Iris pigment epithelial cell (primary cell): ENCODE data around the gene ANKRD36B.
"Not testable (repeated sequence)": the region's sequence is repeated elsewhere in the genome, so short reads cannot be mapped to it uniquely, and the experiment has no call there.

Experiments
- DNase-seq: peaks from one replicate; pipeline ENCODE4 v3.0.0-alpha.2; 2011; ENCODE audit warnings: low read depth

The ANKRD36B gene

DNA sequence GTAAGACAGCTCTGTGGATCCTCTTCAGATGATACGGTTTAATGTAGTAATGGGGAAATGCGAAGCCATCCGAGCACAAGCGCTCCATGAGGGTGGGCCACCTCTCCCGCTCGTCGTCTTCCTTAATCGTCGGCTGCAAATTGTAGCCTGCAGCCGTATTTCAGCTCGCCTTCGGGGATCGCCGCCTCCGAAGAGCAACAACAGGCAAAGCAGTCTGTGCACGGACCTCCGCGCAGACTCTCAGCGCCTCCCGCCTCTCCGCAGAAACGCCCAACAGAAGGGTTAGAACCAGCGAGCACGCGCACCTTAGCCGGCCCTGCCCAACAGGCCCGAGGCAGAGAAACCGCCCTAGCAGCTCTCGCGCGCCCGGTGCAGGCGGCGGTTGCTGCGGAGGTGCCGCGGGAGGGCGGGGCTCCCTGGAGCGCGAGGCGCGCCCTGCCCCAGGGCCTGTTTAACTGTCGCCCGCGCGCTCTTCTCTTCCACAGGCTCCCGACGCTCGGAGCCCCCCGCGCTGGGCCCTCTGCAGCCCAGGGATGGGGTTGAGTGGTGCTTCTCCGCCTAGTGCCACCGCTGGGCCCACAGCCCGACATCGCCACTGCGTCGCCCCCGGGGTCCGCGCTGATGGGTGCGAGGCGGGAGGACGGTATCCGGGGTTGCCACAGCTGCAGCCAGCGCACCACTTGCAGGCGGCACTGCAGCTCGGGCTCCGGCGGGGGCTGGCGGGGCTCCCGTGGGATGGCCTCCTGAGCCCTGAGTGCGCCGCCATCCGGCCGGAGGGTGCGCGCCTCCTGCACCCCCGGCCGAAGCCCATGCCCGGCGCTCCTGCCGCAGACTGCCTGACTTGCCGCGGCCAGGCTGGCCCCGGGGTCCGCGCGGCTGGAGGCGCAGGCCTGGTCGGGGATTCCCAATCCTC, at the start of gene ANKRD36B:
Gene ANKRD36B (minus strand): TSS at position 280 of the 913 bp plus-strand sequence. CDS start 192 bp downstream, at position 88.
- DNase-seq, result peak; percentile 77

GRCh38 chr2:97626049-97626430, 36.4 kb upstream of the ANKRD36B start:
- DNase-seq, result not testable (repeated sequence)

DNA sequence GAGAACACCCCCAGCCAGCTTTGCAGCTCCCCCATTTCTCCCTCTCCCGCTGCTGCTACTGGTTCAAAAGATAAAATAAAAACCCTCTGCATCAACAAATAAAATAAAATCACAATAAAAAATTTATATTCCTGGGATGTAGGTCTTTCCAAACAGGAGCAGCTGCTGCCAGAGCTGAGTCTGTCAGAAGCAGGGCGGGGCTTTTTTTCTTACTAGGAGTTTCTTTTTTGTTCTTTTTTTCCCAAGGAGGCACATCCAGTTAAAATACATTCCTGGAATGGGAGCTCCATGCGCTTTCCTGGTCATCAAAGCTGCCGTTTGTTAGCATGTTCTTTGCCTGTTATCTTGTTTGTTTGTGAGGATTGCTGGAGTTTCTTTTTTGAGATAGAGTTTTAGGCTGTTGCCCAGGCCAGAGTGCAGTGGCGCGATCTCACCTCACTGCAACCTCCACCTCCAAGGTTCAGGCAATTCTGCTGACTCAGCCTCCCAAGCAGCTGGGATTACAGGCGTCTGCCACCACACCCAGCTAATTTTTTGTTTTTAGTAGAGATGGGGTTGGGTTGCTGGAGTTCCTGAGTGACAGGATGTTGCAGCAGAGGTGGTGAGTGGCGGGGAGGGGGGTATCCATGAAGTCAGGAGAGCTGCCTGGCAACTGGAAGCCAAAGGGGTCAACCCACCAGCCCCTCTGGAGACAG, 35.8 kb upstream of the ANKRD36B start:
- DNase-seq, result not testable (repeated sequence)

DNA sequence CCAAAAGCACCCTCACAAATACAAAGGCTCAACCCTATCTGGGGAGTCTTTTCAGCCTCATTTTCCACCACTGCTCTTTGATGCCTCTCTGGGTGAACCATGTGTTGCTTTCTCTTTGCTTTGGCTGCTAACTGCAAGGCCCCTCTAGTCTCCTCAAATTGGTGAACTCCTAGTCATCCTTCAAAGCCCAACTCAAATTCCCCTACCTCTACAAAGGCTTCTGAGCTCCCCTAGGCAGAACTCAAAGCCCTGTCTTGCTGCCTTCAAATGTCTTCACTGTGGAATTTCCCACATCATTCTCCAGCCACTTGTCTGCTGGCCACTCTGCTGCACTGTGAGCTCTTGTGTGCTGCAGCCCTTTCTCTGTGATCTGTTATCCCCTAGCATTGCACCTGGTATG, 33.3 kb upstream of the ANKRD36B start:
- DNase-seq, result not testable (repeated sequence)

- DNase-seq, result not testable (repeated sequence)
Measured at GRCh38 chr2:97620492-97620891, 30.8 kb upstream of the ANKRD36B start.

GRCh38 chr2:97618939-97619827, 29.5 kb upstream of the ANKRD36B start:
- DNase-seq, result peak; percentile 10

DNA sequence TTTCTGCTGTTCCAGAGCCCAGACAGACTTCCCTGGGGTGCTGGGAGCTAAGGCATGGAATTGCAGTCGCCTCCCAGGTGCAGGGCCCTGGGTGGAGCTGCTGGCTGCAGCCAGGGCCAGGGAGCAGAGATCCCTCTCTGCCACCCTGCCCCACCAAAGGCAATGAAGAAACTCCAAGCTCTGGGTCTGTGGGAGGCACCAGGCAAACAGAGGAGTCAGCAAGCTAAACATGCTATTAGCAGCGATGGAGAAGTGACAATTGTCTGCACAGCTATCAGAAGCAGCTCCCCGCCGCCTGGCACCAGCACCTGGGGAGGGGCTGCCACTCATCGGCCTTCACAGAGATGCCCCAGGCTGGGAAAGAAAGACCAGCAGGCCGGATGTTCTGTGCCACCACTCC, 28.2 kb upstream of the ANKRD36B start:
- DNase-seq, result no peak

- not testable (repeated sequence) for DNase-seq
Measured at GRCh38 chr2:97615746-97616145, 26.1 kb upstream of the ANKRD36B start.

DNA sequence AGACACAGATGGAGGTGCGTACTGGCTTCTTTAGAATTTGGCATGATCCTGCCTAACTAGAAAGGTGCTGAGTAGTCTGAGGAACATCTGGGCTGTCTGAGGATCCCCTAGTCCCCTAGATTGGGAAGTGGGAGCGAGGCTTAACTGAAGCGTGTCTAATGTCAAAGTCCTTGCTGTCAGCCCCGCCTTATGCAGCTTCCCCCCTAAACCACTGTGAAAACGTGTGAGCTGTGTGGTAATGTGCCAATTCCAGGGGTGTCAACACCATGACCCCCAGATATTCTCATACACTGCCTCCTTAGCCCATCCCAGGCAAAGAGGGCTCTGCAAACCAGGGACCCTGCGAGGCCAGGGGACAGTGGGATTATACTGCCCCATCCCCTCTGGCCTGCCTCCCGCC, 22.2 kb upstream of the ANKRD36B start:
- not testable (repeated sequence) for DNase-seq

GRCh38 chr2:97608745-97609144, 19.1 kb upstream of the ANKRD36B start:
- DNase-seq, result not testable (repeated sequence)

- not testable (repeated sequence) for DNase-seq
Measured at GRCh38 chr2:97605524-97606339, 16.1 kb upstream of the ANKRD36B start.

DNA sequence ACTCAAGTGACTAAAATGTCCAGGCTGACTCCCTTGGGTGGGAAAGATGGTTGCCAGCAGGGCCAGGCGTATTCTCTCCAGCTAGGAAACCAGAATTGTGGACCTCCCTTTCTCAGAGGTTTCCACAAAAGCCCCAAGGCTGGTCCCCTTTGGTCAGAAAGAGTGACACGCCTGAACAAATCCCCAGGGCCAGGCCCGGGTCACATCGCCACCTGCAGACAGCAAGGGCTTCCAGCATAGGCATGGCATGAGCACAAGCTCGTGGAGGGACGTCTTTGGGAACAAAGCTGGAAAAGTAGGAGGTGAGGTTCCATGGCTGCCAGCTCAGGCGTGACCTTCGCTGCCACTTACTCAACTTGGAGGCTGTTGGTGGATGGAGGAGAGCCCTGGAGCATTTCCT, 15.4 kb upstream of the ANKRD36B start:
- not testable (repeated sequence) for DNase-seq

GRCh38 chr2:97601537-97601936, 11.9 kb upstream of the ANKRD36B start:
- DNase-seq, result not testable (repeated sequence)

GRCh38 chr2:97596180-97596579, 6.5 kb upstream of the ANKRD36B start:
- not testable (repeated sequence) for DNase-seq

- not testable (repeated sequence) for DNase-seq
Measured at GRCh38 chr2:97593520-97593919, 3.8 kb upstream of the ANKRD36B start.

DNA sequence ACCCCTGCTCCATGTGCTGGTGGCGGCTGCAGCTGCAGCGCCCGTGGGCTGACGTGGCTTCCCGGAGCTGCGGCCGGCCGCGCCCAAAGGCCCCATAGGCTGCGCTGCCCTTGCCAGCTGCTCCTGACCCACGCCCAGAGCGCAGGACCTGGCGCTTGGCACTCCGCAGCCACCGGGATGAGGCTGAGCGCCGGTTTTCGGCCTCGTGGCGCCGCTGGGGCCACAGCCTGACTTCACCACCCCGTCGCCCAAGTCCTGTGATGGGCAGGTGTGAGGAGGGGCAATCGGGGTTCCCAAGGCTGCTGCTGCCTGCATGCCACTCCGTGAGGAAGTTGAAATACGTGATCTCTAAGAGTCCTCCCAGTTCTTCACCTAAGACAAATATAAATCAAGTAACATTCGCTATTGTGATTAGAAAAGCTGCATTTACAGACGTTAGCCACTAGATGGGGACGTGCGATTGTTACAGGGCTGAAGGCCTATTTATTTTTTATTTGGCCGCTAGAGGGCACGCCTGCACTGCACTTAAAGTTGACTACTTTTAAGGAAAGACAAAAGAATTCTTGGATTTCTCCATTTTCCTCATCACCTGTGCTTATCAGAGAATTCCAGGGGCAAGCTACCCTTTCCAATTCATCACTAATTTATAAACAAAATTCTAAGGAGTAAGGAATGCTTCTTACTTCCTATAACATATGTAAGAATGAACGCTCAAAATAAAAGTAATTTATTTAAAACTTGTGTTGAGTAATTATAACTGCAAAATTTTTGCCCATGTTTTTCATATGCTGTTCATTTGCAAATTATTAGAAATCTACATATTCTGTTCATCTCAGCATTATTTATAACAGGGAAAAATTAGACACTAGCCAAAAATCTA, 1.1 kb upstream of the ANKRD36B start:
- peak; percentile 75 for DNase-seq

DNA sequence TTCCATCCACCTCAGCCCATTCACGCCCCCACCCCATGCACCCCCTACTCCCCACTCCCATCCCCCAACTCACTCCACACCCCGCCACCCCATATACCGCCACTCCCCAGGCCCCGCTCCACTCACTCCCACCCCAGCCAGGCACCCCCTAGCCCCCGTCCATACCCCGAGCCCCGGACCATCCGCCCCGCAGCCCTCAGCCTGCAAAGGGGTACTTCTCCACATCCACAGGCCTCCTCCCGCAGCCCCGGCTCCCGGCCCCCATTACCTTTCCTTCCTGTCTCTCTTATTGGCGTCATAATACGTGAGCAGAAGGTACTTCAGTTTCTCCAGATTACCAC, 450 bp downstream of the ANKRD36B start:
- not testable (repeated sequence) for DNase-seq

DNA sequence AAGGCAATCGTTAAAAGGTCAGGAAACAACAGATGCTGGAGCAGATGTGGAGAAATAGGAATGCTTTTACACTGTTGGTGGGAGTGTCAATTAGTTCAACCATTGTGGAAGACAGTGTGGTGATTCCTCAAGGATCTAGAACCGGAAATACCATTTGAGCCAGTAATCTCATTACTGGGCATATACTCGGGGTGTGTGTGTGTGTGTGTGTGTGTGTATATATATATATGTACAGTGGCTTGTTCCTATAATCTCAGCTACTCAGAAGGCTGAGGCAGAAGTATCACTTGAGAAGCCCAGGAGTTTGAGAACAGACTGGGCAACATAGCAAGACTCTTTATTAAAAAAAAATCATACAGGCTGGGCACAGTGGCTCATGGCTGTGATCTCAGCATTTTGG, 24.0 kb downstream of the ANKRD36B start:
- not testable (repeated sequence) for DNase-seq

DNA sequence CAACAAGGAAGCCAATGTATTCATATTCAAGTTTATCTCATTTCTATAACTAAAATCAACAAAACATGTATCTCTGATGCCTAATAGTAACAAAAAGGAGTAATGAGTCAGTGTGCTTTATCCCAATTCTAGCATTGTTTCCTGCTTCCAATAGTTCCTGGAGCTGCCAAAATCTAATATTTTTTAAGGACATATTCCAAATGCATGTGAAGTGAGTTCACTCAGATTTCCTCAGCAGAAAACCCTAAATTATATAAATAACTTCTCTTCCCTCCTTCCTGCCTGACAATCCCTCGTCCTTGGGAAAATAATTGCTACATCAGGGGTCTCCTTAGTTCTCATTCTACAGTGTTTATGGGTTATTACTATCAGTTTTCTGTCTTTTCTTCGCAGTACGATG, 37.3 kb downstream of the ANKRD36B start:
- DNase-seq, result not testable (repeated sequence)

GRCh38 chr2:97550498-97550897, 39.2 kb downstream of the ANKRD36B start:
- DNase-seq, result peak; percentile 49
